Fibroblast of skin of back (primary cell): ENCODE results near the gene IL1B.
"Not testable (repeated sequence)": the region's sequence is repeated elsewhere in the genome, so short reads cannot be mapped to it uniquely, and the experiment has no call there.

Experiments
- DNase-seq: peaks from one replicate; pipeline ENCODE4 v3.0.0-alpha.2; 2013

IL1B gene

DNA sequence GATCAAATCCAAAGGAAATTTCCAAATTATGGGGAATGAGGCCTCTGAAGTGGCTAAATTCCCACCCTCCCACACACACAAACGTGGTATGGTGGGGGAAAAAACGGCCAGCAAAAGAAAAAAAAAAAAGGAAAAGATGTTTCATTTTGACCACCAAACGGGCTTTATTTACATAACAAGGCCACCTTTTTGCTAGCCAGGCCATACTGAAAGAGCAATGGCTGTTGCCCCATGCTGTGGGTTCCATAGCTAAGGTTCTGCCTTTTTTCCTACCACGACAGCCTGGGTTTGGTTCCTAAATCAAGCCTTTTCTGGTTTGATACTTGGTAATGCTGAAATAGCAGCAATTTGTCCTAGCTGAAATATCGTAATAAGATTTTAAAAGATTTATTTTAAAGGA, 14.0 kb upstream of the IL1B start:
- no peak for DNase-seq

DNA sequence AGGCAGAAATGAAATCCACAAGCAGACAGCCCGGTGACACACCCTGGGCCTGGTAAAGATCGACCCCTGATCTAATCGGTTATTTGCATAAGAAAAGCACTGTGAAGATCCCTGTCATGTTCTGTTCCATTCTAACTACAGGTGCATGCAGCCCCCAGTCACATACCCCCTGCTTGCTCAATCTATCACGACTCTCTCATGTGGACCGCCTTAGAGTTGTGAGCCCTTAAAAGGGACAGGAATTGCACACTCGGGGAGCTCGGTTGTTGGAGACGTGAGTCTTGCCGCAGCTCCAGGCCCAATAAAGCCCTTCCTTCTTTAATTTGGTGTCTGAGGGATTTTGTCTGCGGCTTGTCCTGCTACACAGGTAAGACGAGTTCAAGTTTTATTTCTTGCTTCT, 13.4 kb upstream of the IL1B start:
- no peak for DNase-seq

DNA sequence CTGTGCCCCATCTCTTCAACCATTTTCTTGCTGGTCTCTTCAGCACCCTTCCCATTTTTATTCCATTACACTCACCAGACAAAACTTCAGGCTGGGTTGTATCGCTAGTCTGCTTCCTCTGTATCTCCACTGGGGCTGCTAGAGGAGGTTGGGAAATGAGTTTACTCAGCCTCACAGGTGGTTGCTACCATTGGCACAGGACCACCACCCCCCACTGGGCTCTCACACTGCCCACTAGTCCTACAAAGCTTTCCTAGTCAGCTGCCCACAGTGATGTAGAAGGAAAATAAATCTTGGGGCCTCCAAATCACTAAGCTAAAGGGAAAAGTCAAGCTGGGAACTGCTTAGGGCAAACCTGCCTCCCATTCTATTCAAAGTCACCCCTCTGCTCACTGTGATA, 12.3 kb upstream of the IL1B start:
- DNase-seq: no peak

- no peak for DNase-seq
Observed at GRCh38 chr2:112846031-112846430, 9.5 kb upstream of the IL1B start.

DNA sequence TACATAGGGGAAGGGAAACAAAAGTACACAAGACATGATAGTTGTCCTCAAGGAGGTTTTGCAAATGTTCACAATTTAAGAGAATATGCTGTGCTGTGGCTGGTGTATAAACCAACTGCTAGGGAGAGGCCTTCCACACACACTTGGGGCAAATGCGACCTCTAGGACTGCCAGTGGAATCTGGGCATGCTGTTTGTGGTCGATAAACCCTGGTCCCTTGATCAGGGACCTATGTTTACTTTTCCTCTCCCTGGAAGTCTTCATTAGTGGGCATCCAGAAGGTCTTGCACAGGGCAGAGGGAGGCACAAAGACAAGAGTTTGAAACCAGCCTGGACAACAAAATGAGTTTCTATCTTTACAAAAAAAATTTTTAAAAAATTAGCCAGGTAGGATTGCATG, 7.3 kb upstream of the IL1B start:
- DNase-seq: no peak

DNA sequence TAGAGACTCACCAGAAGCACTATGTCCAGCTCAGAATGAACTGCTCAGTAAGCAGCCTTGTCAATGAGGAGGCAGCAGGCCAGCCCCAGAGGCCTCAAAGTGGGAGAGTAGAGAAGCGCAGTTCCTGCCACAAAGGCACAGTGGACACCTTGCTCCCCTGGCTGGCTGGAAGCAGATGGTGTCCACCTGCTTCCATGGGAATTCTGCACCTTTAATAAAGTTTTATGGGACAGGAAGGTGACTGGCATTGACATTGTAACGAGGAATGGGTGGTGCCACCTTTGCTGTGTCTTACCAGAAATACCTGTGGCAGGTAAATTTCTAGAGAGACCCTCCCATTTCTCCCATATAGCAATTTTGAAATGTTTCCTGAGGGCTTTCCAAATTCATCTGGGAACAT, 6.7 kb upstream of the IL1B start:
- no peak for DNase-seq

DNA sequence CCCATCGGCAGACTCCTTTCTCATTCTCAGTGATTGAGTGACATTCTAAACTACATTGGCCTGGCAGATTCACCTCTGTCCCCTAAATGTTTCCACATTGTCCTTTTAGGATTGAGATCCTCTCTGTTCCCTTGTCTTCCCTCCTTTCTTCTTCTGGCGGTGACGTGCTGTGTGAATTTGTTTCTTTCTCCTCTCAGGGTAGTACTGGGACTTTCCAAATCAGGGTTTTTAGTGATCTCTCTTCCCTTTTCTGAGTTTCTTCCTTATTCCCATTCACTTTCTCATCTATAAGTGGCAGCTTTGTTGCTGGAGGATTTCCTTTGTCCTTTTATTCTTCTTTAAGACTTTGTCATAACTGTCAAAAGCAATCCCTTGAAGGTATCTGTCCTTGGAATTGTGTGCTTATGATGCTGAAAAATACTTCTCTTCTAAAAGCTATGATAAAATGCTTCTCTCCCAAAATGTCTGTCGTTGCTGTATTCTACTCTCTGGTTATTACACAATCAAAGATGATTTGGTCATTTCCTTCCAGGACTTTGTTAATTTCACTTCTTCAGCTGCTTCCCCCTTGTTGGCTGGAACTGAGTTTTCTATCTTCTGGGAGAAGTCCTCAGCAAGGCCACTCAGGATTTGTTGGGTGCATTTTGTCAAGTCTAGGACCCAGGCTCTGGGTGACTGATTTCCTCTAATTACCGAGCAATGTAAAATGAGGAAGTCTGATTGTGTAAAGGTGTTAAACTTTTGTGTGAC, 4.9 kb upstream of the IL1B start:
- no peak for DNase-seq

DNA sequence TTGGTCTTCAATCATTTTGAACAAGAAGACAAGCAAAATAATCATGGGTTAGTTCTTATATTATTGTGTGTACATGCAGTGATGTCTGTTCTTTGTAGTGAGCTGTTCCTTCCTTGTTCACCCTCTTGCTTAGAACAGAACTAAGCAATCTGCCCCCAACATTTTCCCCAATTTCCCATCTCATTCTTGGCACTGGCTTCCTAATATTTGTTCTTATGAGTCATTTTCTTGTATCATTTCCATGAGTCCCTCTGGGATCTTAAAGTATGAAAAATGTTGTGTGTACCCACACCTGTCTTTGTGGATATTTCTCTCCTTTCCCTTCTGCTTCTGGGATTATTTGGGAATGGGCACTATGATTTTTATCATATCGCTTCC, 3.5 kb upstream of the IL1B start:
- DNase-seq: no peak

GRCh38 chr2:112839407-112840067, 3.0 kb upstream of the IL1B start:
- DNase-seq: no peak

DNA sequence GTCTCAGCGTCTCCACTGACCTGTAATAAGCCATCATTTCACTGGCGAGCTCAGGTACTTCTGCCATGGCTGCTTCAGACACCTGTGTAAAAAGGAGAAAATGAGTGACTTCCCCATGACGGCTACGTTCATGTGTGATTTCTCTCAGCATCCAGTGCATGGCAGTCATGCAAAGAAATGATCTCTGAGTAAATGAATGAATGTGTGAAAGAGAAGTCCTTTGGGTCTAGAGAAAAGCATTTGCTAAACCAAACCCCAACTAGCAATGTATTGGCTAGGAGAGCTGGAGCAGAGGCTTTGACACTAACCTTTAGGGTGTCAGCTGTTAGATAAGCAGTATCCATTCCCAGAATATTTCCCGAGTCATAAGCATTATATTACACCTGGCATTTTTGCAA, 417 bp downstream of the IL1B start:
- DNase-seq: no peak

DNA sequence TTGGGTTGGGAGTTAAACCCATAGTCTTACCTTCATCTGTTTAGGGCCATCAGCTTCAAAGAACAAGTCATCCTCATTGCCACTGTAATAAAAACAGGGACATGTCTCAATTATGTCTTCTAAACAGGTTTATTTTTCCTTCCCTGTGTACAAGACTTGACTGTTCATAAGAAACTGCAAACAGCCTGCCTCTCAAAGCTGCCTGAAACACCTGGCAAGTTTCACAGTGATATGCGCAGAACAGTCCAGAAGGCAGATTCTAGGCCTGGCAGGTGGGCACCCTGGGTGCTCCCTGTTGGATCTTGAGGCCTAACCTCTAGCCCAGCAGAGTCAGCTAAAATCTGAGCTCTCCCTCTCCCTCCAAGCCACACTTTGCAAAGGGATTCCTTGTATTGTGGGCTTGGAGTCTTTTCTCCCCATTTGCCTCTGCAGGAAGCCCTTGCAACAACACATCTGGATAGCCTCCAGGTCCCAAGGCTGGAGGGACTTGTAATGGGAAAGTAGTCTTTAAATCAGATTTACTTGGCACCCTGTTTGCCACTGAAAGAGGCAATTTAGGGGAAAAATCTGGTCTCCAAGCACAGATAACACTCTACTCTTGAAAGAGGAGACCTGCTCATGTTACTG, 930 bp downstream of the IL1B start:
- DNase-seq: no peak

GRCh38 chr2:112835061-112835501, 1.5 kb downstream of the IL1B start:
- no peak for DNase-seq

GRCh38 chr2:112834396-112835037, 2.1 kb downstream of the IL1B start:
- no peak for DNase-seq

DNA sequence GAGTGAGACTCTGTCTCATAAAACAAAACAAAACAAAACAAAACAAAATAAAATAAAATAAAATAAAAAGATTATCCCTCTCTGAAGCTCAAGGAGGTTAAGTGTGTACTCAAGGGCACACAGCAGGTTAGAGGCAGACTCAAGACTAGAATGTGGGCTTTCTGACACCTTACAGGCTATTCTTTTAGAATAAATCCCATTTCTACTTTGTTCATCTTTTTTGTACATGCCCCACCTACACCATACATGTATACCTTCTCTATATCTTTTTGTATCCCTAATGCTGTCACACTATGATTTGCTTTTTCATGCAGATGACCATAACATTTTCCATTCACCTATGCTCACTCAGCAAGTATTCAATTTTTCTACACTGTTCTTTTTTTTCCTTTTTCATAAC, 2.6 kb downstream of the IL1B start:
- no peak for DNase-seq

GRCh38 chr2:112833639-112833931, 3.0 kb downstream of the IL1B start:
- DNase-seq: not testable (repeated sequence)

- no peak for DNase-seq
Observed at GRCh38 chr2:112832841-112833638, 3.5 kb downstream of the IL1B start.

DNA sequence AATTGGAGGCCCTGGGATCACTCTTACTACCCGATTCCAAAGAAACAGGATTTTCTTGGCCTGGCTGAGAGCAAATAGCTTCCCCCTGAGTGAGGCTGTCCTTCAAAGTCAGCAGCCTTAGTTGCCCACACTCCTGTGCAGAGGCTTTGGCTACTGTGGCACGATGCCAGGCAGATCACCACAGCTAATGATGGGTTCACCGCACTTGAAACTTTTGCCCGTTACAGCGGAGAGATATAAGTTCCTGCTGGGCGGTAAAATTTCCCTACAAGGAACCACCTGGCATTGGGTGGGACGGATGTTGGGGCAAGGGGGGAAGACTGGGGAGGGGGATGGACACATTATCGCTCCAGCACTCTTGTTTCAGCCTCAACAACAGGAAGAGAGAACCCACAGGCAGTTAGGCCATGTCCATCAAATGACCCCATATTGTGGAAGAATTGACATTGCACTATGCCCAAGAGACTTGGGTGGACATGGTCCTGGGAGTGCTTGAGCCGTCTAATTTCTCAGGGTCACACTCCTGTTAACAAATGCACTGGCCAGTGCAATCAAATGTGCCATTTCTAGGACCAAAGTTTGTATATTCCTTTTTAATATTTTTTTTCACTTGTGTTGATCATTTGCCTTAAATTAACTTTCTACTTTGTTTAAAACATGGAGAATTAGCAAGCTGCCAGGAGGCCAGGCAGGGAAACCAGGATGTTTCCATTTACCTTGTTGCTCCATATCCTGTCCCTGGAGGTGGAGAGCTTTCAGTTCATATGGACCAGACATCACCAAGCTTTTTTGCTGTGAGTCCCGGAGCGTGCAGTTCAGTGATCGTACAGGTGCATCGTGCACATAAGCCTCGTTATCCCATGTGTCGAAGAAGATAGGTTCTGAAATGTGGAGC, 4.4 kb downstream of the IL1B start:
- no peak for DNase-seq

- no peak for DNase-seq
Observed at GRCh38 chr2:112831513-112831845, 5.1 kb downstream of the IL1B start.

GRCh38 chr2:112830682-112831512, 5.7 kb downstream of the IL1B start:
- no peak for DNase-seq

DNA sequence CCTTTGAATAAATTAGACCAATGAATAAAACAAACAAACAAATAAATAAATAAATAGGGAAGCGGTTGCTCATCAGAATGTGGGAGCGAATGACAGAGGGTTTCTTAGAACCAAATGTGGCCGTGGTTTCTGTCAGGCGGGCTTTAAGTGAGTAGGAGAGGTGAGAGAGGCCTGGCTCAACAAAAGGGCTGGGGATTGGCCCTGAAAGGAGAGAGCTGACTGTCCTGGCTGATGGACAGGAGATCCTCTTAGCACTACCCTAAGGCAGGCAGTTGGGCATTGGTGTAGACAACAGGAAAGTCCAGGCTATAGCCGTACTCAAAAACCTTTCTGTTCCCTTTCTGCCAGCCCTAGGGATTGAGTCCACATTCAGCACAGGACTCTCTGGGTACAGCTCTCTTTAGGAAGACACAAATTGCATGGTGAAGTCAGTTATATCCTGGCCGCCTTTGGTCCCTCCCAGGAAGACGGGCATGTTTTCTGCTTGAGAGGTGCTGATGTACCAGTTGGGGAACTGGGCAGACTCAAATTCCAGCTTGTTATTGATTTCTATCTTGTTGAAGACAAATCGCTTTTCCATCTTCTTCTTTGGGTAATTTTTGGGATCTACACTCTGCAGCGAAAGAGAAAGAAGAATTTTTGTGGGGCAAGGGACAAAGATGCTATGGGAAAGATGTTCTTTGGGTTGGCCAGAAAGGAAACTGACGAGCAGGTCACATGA, 6.5 kb downstream of the IL1B start:
- no peak for DNase-seq
